Tibial nerve (tissue), 4 donors: Measurements from ENCODE around the gene WIPF3. TPM values are rescaled to one million over a fixed set of nuclear protein-coding genes. Genes with fewer than 3 reads are reported as not detected.

Experiments
- DNase-seq, 2 donors: peaks; one replicate each; pipeline ENCODE4 v3.0.0-alpha.2; 2019; ENCODE audit warnings: low spot score in 2 of 2
- H3K27ac ChIP-seq, 4 donors: fragments of 200-600 bp; sonication (generic) in 3 of 4; one replicate each; pipeline ENCODE4 v1.5.1; 2017 to 2019; ENCODE audit warnings: mild to moderate bottlenecking in 1 of 4
- H3K27me3 ChIP-seq, 2 donors: fragments of 200-600 bp; sonication (generic) in 1 of 2; one replicate each; pipeline versions ENCODE4 v1.5.1 to v1.6.0; 2017 to 2019
- H3K36me3 ChIP-seq, 3 donors: fragments of 200-600 bp; sonication (generic); one replicate each; pipeline ENCODE4 v1.5.1; 2018 to 2019
- H3K4me1 ChIP-seq, 4 donors: fragments of 200-600 bp; sonication (generic) in 3 of 4; one replicate each; pipeline ENCODE4 v1.5.1; 2017 to 2019
- H3K4me3 ChIP-seq, 4 donors: fragments of 200-600 bp; sonication (generic) in 3 of 4; one replicate each; pipeline ENCODE4 v1.5.1; 2017 to 2019; ENCODE audit warnings: mild to moderate bottlenecking in 1 of 4, moderate library complexity in 1 of 4
- H3K9me3 ChIP-seq, 4 donors: fragments of 200-600 bp; sonication (generic) in 3 of 4; one replicate each; pipeline ENCODE4 v1.5.1; 2017 to 2019
- EP300 ChIP-seq, 2 donors: sonication (generic); formaldehyde crosslinking; IDR thresholded peaks; one replicate each; pipeline ENCODE4 v1.6.1; 2017; ENCODE audit warnings: antibody characterized with exemption in 2 of 2, mild to moderate bottlenecking in 1 of 2
- POLR2A ChIP-seq, 2 donors: fragments of 450-650 bp; IDR thresholded peaks; one replicate each; pipeline ENCODE4 v1.6.1; 2017; ENCODE audit warnings: antibody characterized with exemption in 2 of 2, mild to moderate bottlenecking in 2 of 2, moderate library complexity in 2 of 2
- WGBS, 2 donors: methylation state at CpG; one replicate each; pipeline ENCODE4 v1.1.5; 2018; 5-methylcytosine and 5-hydroxymethylcytosine counted together
- total RNA-seq, 4 donors: library from RNA; depleted of rRNA; stranded (reverse); fragments of >200 nt; gene quantifications; one replicate each; pipeline ENCODE4 v1.1.0, GENCODE V29; 2016
- TF ChIP-seq, protein P1 (sequence below), 5 experiments: fragments of 200-600 bp in 3 of 5; fragments of 450-650 bp in 2 of 5; sonication (generic) in 3 of 5; IDR thresholded peaks; one replicate each; pipeline ENCODE4 v1.5.1; 2016 to 2019; ENCODE audit warnings: antibody characterized with exemption in 5 of 5, mild to moderate bottlenecking in 3 of 5, moderate library complexity in 2 of 5

The WIPF3 gene
- total RNA-seq, 4 donors from 2014 or later, result 2.4 to 4.2 (median 3.7) TPM

DNA sequence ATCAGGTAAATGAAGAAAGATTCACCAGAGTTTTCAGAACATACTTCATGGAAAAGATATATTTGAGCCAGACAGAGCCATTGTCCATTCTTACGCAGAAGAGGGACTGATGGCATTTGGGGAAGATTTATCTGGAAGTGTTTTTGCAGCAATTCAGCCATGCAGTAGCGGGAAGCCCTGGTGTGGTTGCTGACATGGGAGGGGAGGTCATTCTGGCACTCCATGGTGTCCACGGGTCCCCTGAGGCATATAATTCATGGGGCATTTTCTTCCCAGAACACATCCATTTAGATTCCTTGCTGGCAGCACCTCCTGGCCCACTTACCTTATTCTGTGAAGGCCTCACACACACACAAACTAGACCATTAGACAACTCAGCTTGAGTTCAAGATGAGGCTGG is 55.6 kb downstream of the WIPF3 start:
- H3K4me3 ChIP-seq, result no peak overlapping the region
- no peak for DNase-seq
- no peak overlapping the region for H3K27ac ChIP-seq
- H3K4me1 ChIP-seq, result peaks cover 0 to 23% (median 12%) of the 10 kb centered on the region in 4 donors
- no peaks in the 10 kb centered on the region for H3K27me3 ChIP-seq
- H3K9me3 ChIP-seq, result no peaks in the 10 kb centered on the region
- 74 to 89% methylated on average over 3 of the region's 3 CpGs for WGBS, 2 donors
- TF ChIP-seq EP300 (IDR thresholded peaks at IDR 0.05) (no peak), POLR2A (IDR thresholded peaks at IDR 0.05) (no peak)
- TF ChIP-seq, protein P1, sequence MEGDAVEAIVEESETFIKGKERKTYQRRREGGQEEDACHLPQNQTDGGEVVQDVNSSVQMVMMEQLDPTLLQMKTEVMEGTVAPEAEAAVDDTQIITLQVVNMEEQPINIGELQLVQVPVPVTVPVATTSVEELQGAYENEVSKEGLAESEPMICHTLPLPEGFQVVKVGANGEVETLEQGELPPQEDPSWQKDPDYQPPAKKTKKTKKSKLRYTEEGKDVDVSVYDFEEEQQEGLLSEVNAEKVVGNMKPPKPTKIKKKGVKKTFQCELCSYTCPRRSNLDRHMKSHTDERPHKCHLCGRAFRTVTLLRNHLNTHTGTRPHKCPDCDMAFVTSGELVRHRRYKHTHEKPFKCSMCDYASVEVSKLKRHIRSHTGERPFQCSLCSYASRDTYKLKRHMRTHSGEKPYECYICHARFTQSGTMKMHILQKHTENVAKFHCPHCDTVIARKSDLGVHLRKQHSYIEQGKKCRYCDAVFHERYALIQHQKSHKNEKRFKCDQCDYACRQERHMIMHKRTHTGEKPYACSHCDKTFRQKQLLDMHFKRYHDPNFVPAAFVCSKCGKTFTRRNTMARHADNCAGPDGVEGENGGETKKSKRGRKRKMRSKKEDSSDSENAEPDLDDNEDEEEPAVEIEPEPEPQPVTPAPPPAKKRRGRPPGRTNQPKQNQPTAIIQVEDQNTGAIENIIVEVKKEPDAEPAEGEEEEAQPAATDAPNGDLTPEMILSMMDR (IDR thresholded peaks at IDR 0.05), result no peak
- no peaks in the 10 kb centered on the region for H3K36me3 ChIP-seq

DNA sequence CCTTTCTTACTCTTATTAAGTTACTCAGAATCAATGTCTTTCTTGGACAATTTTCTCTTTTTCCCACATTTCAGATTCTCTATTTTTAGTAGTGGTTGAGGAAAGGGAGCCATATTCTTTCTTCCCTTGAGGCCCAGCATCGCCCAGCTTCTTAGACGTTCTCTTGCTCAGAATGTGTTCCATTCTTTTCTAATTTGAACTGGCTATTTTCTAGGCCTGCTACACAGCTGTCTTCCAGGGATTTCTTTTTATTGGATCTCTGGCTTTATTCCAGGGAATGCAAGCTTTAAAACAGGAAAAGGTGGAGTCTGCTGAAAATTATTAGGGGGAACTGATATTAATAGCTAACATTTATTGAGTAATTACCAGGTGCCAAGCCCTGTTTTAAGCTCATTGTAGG is 58.3 kb downstream of the WIPF3 start:
- DNase-seq, result no peak
- H3K27ac ChIP-seq, result no peak overlapping the region
- no peaks in the 10 kb centered on the region for H3K36me3 ChIP-seq
- TF ChIP-seq, protein P1 (IDR thresholded peaks at IDR 0.05), result no peak
- no peak for TF ChIP-seq EP300 (IDR thresholded peaks at IDR 0.05)
- TF ChIP-seq POLR2A (IDR thresholded peaks at IDR 0.05), result no peak
- H3K27me3 ChIP-seq, result no peaks in the 10 kb centered on the region
- no peak overlapping the region for H3K4me3 ChIP-seq
- H3K4me1 ChIP-seq, result peaks cover 0 to 26% (median 12%) of the 10 kb centered on the region in 4 donors
- 49 to 57% methylated on average over 2 of the region's 2 CpGs for WGBS, 2 donors
- H3K9me3 ChIP-seq, result no peaks in the 10 kb centered on the region

DNA sequence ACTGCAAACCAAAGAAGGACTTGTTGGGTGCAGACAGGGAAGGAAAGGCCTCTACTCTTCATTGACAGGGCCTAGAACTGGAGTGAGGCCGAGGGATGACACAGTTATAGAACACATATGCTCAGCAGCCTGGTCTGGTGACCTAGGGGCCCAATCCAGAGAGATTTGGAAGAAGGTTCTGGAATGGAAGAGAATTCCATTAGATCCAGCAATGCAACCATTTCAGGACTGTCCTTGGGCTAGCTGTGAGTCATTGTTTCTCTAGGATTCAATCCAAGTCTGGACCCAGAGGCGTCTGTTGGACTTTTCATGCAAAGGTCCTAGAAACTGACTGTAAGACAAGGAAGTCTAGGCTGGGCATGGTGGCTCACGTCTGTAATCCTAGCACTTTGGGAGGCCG is 59.2 kb downstream of the WIPF3 start:
- no peak for DNase-seq
- Histone ChIP-seq H3K36me3 (no peaks in the 10 kb centered on the region), H3K4me3 (no peak overlapping the region), H3K9me3 (no peaks in the 10 kb centered on the region), H3K27me3 (no peaks in the 10 kb centered on the region), H3K4me1 (peaks cover 0 to 26% (median 12%) of the 10 kb centered on the region in 4 donors), H3K27ac (no peak overlapping the region)
- TF ChIP-seq EP300 (IDR thresholded peaks at IDR 0.05), result no peak
- TF ChIP-seq, protein P1 (IDR thresholded peaks at IDR 0.05), result no peak
- WGBS, 2 donors, result 48 to 66% methylated on average over 4 of the region's 4 CpGs

DNA sequence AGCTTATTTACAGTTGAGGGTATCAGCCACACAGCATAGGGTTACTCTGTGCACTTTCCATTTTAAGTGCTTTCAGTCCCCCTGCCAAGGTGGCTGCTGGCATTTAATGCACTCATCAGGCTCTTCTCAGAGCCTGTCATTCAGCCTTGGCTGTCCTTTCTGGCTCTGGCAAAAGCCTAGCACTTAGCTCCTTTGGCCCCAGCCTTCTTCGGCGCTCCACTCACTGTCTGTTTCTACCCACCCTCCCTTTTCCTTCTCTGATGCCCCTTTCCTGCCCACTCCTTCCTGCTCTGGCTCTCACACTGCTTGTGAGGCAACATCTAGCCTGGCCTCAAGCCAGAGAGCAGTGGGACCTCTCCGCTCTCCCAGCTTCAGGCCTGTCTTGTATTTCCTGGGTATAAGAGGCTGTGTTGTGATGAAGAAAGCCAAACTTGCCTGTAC is 60.2 kb downstream of the WIPF3 start:
- Histone ChIP-seq H3K9me3 (no peaks in the 10 kb centered on the region), H3K4me3 (no peak overlapping the region), H3K27me3 (no peaks in the 10 kb centered on the region), H3K36me3 (no peaks in the 10 kb centered on the region), H3K4me1 (peaks cover 0 to 26% (median 12%) of the 10 kb centered on the region in 4 donors), H3K27ac (peak overlapping the region in 1 of 4 donors; percentile 24)
- TF ChIP-seq EP300 (IDR thresholded peaks at IDR 0.05) (no peak), POLR2A (IDR thresholded peaks at IDR 0.05) (no peak)
- TF ChIP-seq, protein P1 (IDR thresholded peaks at IDR 0.05), result no peak
- DNase-seq, result peak; percentile 22 to 36
- WGBS, 2 donors, result 39 to 41% methylated on average over 3 of the region's 3 CpGs

DNA sequence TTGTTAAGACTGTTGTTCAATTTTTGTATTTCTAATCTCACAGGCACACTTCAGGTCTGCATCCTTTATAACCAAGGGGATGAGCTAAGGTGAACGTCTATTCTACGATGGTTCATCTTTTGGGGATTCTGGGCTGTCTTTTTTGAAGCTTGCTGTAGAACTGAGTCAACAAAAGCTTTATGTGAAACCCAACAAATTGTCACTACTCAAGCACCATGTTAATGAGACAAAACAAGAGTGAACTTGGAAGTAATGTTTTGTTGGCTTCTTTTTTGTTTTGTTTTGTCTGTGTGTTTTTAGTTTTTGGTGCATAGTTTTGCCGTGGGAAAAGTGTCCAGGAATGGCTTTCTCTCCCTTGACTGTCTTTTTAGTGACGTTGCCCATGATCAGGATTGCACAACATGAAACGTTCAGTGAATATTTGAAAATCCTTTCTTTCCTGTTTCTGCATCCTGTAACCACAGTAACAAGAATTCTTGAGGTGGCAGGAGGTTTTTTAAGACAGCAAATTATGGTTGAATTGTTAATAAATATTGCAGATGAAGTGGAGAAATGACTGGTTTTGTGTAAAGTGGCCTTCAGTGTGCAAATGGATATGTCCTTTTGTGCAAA is 65.6 kb downstream of the WIPF3 start:
- WGBS, 2 donors, result 59 to 60% methylated on average over 5 of the region's 5 CpGs
- TF ChIP-seq EP300 (IDR thresholded peaks at IDR 0.05) (no peak), POLR2A (IDR thresholded peaks at IDR 0.05) (no peak)
- TF ChIP-seq, protein P1 (IDR thresholded peaks at IDR 0.05), result no peak
- H3K36me3 ChIP-seq, result no peaks in the 10 kb centered on the region
- no peak for DNase-seq
- no peak overlapping the region for H3K4me3 ChIP-seq
- H3K27me3 ChIP-seq, result no peaks in the 10 kb centered on the region
- H3K4me1 ChIP-seq, result peaks cover 0 to 3% (median 0%) of the 10 kb centered on the region in 4 donors
- no peak overlapping the region for H3K27ac ChIP-seq
- H3K9me3 ChIP-seq, result no peaks in the 10 kb centered on the region
